ENCODE results near the gene UGCG.

GRCh38 chr9:111961009-111961408 is 64.4 kb downstream of the UGCG start:
- TF ChIP-seq CTCF (conservative IDR thresholded peaks at IDR 0.05; ENCODE audit: low read length) (no peak), EZH2phosphoT487 (IDR thresholded peaks at IDR 0.05; ENCODE audit: borderline replicate concordance) (no peak)
